Measurements from ENCODE around the gene SEC24D.

GRCh38 chr4:118839221-118839927, 3.4 kb upstream of the SEC24D start:
- no peak for TF ChIP-seq MYC (IDR thresholded peaks at IDR 0.05; ENCODE audit: low read depth, low read length)
- TF ChIP-seq, protein P1, sequence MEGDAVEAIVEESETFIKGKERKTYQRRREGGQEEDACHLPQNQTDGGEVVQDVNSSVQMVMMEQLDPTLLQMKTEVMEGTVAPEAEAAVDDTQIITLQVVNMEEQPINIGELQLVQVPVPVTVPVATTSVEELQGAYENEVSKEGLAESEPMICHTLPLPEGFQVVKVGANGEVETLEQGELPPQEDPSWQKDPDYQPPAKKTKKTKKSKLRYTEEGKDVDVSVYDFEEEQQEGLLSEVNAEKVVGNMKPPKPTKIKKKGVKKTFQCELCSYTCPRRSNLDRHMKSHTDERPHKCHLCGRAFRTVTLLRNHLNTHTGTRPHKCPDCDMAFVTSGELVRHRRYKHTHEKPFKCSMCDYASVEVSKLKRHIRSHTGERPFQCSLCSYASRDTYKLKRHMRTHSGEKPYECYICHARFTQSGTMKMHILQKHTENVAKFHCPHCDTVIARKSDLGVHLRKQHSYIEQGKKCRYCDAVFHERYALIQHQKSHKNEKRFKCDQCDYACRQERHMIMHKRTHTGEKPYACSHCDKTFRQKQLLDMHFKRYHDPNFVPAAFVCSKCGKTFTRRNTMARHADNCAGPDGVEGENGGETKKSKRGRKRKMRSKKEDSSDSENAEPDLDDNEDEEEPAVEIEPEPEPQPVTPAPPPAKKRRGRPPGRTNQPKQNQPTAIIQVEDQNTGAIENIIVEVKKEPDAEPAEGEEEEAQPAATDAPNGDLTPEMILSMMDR (IDR thresholded peaks at IDR 0.05; ENCODE audit: low read depth, low read length), result no peak
